GM12864 (cell line): ENCODE results near the gene RAI1.

Experiments used
- DNase-seq: peaks from one replicate; pipeline ENCODE4 v3.0.0-alpha.2; 2011; ENCODE audit warnings: low read depth
- H3K4me3 ChIP-seq: 2 replicates; pipeline ENCODE4 v1.5.1; 2011; ENCODE audit warnings: mild to moderate bottlenecking, low read depth, low read length, control low read depth
- TF ChIP-seq, protein P1 (sequence below): IDR thresholded peaks from 2 replicates; pipeline ENCODE4 v1.5.1; 2011; ENCODE audit warnings: low read depth, mild to moderate bottlenecking, moderate library complexity, low read length, control low read depth, inconsistent platforms; ENCODE audit errors: missing control alignments

The RAI1 gene

DNA sequence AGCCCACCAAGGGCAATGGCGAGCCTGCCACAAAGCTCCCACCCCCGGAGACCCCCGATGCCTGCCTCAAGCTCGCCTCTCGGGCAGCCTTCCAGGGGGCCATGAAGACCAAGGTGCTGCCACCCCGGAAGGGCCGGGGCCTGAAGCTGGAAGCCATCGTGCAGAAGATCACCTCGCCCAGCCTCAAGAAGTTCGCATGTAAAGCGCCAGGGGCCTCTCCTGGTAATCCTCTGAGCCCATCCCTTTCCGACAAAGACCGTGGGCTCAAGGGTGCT lies 115.5 kb downstream of the RAI1 start:
- H3K4me3 ChIP-seq: no peak overlapping the region
- no peak for DNase-seq
- TF ChIP-seq, protein P1, sequence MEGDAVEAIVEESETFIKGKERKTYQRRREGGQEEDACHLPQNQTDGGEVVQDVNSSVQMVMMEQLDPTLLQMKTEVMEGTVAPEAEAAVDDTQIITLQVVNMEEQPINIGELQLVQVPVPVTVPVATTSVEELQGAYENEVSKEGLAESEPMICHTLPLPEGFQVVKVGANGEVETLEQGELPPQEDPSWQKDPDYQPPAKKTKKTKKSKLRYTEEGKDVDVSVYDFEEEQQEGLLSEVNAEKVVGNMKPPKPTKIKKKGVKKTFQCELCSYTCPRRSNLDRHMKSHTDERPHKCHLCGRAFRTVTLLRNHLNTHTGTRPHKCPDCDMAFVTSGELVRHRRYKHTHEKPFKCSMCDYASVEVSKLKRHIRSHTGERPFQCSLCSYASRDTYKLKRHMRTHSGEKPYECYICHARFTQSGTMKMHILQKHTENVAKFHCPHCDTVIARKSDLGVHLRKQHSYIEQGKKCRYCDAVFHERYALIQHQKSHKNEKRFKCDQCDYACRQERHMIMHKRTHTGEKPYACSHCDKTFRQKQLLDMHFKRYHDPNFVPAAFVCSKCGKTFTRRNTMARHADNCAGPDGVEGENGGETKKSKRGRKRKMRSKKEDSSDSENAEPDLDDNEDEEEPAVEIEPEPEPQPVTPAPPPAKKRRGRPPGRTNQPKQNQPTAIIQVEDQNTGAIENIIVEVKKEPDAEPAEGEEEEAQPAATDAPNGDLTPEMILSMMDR: no peak

DNA sequence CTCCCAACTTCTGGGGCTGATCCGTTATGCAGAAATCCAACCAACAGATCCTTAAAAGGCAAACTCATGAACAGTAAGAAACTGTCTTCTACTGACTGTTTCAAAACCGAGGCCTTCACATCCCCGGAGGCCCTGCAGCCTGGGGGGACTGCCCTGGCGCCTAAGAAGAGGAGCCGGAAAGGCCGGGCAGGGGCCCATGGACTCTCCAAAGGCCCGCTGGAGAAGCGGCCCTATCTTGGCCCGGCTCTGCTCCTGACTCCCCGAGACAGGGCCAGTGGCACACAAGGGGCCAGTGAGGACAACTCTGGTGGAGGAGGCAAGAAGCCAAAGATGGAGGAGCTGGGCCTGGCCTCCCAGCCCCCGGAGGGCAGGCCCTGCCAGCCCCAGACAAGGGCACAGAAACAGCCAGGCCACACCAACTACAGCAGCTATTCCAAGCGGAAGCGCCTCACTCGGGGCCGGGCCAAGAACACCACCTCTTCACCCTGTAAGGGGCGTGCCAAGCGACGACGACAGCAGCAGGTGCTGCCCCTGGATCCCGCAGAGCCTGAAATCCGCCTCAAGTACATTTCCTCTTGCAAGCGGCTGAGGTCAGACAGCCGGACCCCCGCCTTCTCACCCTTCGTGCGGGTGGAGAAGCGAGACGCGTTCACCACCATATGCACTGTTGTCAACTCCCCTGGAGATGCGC lies 116.0 kb downstream of the RAI1 start:
- TF ChIP-seq, protein P1: no peak
- no peak overlapping the region for H3K4me3 ChIP-seq
- DNase-seq: no peak

DNA sequence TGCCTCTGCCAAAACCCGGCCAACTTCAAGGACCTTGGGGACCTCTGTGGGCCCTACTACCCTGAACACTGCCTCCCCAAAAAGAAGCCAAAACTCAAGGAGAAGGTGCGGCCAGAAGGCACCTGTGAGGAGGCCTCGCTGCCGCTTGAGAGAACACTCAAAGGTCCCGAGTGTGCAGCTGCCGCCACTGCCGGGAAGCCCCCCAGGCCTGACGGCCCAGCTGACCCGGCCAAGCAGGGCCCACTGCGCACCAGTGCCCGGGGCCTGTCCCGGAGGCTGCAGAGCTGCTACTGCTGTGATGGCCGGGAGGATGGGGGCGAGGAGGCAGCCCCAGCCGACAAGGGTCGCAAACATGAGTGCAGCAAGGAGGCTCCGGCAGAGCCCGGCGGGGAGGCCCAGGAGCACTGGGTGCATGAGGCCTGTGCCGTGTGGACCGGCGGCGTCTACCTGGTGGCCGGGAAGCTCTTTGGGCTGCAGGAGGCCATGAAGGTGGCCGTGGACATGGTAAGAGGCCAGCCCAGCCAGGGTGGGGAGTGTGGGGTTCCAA lies 116.8 kb downstream of the RAI1 start:
- no peak for DNase-seq
- TF ChIP-seq, protein P1: no peak
- H3K4me3 ChIP-seq: no peak overlapping the region

DNA sequence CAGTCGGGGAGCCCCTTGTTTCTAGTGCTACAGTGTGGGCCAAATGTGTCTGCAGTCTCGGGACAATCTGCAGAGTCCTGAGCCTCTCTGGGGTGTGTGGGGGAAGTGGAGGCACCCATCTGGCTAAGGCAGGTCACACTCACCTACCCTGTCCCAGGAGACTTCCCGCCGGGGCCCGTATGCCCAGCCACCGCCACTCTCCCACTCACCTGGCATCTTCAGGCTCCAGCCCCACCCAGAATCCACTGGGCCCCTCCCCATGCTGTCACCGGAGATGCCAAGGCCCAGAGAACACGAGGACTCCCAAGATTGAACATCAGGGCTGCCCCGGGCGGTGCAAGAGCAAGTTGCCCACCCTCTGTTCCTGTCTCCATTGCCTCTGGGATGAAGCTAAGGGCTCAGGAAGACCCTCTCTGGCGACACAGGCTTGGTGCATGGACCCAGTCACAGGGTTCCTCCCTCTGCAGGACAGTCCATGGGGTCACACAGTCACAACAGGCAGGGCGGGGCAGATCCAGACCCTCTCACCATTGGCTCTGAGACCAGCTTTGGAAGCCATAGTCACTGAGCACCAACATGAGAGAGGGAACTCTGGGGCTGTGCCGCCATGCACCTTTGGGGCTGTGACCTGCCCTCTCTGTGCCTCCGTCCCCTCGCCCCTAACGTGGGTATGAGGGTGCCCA lies 117.5 kb downstream of the RAI1 start:
- no peak for DNase-seq
- no peak overlapping the region for H3K4me3 ChIP-seq
- TF ChIP-seq, protein P1: no peak

DNA sequence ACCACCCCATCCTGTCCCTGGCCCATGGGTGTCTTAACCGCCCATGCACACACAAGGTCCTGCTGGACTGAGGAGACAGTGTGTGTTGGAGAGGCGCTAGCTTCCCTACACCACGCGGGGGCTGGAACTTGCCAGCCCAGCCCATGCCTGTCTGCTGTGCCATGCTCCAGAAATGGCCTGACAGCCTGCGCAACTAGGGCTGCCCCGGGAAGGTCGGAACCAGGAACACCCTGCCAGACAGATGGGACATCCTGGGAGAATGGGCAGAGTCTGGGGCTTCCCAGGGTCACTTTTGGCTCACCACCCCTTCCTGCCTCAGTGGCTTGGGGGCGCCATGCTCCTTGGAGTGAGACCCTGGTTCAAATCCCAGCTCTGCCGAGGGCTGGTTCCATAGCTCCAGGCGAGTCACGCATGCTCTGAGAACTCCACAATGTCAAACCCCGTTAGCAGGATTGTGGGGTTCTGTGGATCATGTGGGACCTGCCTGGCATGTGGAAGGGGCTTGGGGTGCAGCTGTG lies 119.3 kb downstream of the RAI1 start:
- no peak for DNase-seq
- no peak overlapping the region for H3K4me3 ChIP-seq
- TF ChIP-seq, protein P1: no peak

DNA sequence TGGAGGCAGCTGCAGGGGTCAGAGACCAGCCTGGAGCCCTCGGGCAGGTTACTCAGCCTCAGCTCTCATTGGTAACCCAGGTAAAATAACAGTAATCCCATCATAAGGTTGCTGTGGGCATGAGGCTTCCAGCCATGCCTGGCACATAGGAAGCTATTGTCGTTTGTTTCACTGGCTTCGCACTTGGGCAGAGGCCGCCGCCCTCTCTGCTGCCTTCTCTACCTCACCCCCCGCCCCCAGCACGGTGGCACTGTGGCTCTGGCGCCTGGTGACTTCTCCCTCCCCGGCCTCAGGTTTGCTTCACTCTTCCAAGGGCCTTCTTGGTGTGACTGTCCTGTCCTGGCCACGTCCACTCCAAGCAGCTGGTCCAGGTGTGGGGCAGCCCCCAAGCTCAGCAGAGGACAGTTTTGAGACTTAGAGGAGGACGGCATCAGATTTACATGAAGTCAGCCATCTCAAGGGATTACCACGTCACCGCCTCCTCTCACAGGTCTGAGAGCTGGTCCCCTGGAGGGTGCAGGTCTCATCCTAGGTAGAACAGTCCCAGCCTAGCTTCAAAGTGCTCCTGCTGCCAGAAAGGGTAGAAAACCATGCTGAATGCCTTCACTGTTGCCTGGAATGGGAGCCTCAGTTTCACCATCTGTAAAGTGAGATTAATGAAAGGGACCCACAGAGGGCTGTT lies 120.7 kb downstream of the RAI1 start:
- TF ChIP-seq, protein P1: no peak
- no peak overlapping the region for H3K4me3 ChIP-seq
- no peak for DNase-seq
